Fibroblast of lung (primary cell): ENCODE measurements around the gene MYL12B. TPM values are rescaled to one million over a fixed set of nuclear protein-coding genes. Genes with fewer than 3 reads are reported as not detected.

Experiments
- DNase-seq, 2 donors: peaks; one replicate each; pipeline versions ENCODE4 v3.0.0 to v3.0.0-alpha.2; 2010; ENCODE audit warnings: low read depth in 2 of 2
- H2AFZ ChIP-seq: 2 replicates; pipeline ENCODE4 v1.5.1; 2012; ENCODE audit warnings: low read length, control low read depth, inconsistent platforms
- H3K27ac ChIP-seq: 2 replicates; pipeline ENCODE4 v1.5.1; 2011; ENCODE audit warnings: low read length, control low read depth; ENCODE audit not compliant: insufficient read depth
- H3K27me3 ChIP-seq: 2 replicates; pipeline ENCODE4 v1.5.1; 2011; ENCODE audit warnings: mild to moderate bottlenecking, low read length; ENCODE audit not compliant: control insufficient read depth, insufficient read depth
- H3K36me3 ChIP-seq: 2 replicates; pipeline ENCODE4 v1.5.1; 2011; ENCODE audit warnings: low read length; ENCODE audit not compliant: control insufficient read depth, insufficient read depth
- H3K4me1 ChIP-seq: 2 replicates; pipeline ENCODE4 v1.5.1; 2011; ENCODE audit warnings: low read length; ENCODE audit not compliant: control insufficient read depth, insufficient read depth; ENCODE audit errors: extremely low read depth
- H3K4me2 ChIP-seq: 2 replicates; pipeline ENCODE4 v1.5.1; 2011; ENCODE audit warnings: low read length, control low read depth; ENCODE audit not compliant: insufficient read depth; ENCODE audit errors: extremely low read depth
- H3K4me3 ChIP-seq, 4 experiments: fragments of 200-600 bp in 1 of 4; sonication (generic) in 1 of 4; replicated peaks in 1 of 4; 2 replicates each; pipeline ENCODE4 v1.5.1; 2011 to 2016; ENCODE audit warnings: low read length in 4 of 4, low read depth in 3 of 4, mild to moderate bottlenecking in 3 of 4, control low read depth in 2 of 4, inconsistent platforms in 1 of 4, mixed read lengths in 1 of 4; ENCODE audit not compliant: insufficient read depth in 1 of 4; ENCODE audit errors: control extremely low read depth in 1 of 4
- H3K79me2 ChIP-seq: 2 replicates; pipeline ENCODE4 v1.5.1; 2012; ENCODE audit warnings: mild to moderate bottlenecking, low read length, inconsistent platforms; ENCODE audit not compliant: control insufficient read depth, insufficient read depth
- H3K9ac ChIP-seq: 2 replicates; pipeline ENCODE4 v1.5.1; 2011; ENCODE audit warnings: mild to moderate bottlenecking, low read length, control low read depth; ENCODE audit not compliant: insufficient read depth
- H3K9me3 ChIP-seq: 2 replicates; pipeline ENCODE4 v1.5.1; 2012; ENCODE audit warnings: low read depth, low read length; ENCODE audit not compliant: control insufficient read depth, insufficient read depth
- H4K20me1 ChIP-seq: 2 replicates; pipeline ENCODE4 v1.5.1; 2011; ENCODE audit warnings: low read length; ENCODE audit not compliant: control insufficient read depth, insufficient read depth; ENCODE audit errors: extremely low read depth
- CTCF ChIP-seq, 2 donors: IDR thresholded peaks in 1 of 2; conservative IDR thresholded peaks in 1 of 2; 1 replicate in 1 of 2; 2 replicates in 1 of 2; pipeline ENCODE4 v1.5.1; 2011 to 2012; ENCODE audit warnings: low read length in 2 of 2, control low read depth in 1 of 2, inconsistent platforms in 1 of 2, low read depth in 1 of 2, mild to moderate bottlenecking in 1 of 2
- EZH2 ChIP-seq: IDR thresholded peaks from 2 replicates; pipeline ENCODE4 v1.5.1; 2012; ENCODE audit warnings: low read length, control low read depth, mild to moderate bottlenecking; ENCODE audit errors: missing control alignments
- polyA plus RNA-seq, 2 donors: library from polyadenylated mRNA; depleted of rRNA in 1 of 2; stranded (reverse) in 1 of 2; unstranded in 1 of 2; fragments of >200 nt; gene quantifications; 2 replicates each; pipeline ENCODE4 v1.2.1, GENCODE V29; 2011 to 2012; ENCODE audit warnings: missing spikeins in 1 of 2
- total RNA-seq: library from RNA; depleted of rRNA; stranded (reverse); fragments of >200 nt; gene quantifications from 2 replicates; pipeline ENCODE4 v1.2.1, GENCODE V29; 2014

Gene MYL12B
- total and polyA plus RNA-seq, 2 donors (not counting 1 experiment from before 2014, with no cell fraction given) = 473 to 1,122 TPM

GRCh38 chr18:3283253-3283863 lies 21.4 kb downstream of the MYL12B start:
- no peak overlapping the region for H3K4me2 ChIP-seq
- no peak overlapping the region for H3K27ac ChIP-seq
- no peaks in the 10 kb centered on the region for H3K9me3 ChIP-seq
- no peak overlapping the region for H3K4me3 ChIP-seq
- no peaks in the 10 kb centered on the region for H3K79me2 ChIP-seq
- no peak overlapping the region for H3K9ac ChIP-seq
- no peaks in the 10 kb centered on the region for H3K36me3 ChIP-seq
- no peak overlapping the region for H2AFZ ChIP-seq
- TF ChIP-seq CTCF (conservative IDR thresholded peaks at IDR 0.05 in 1 of 2, IDR thresholded peaks at IDR 0.05 in 1 of 2; ENCODE audit: low read depth in 1 of 2, low read length in 2 of 2) (no peak), EZH2 (no peak)
- DNase-seq = no peak
- no peaks in the 10 kb centered on the region for H3K4me1 ChIP-seq
- H3K27me3 ChIP-seq = no peaks in the 10 kb centered on the region
- H4K20me1 ChIP-seq = no peaks in the 10 kb centered on the region

- H3K9me3 ChIP-seq = no peaks in the 10 kb centered on the region
- no peaks in the 10 kb centered on the region for H4K20me1 ChIP-seq
- H3K4me3 ChIP-seq = no peak overlapping the region
- H3K9ac ChIP-seq = no peak overlapping the region
- H3K27me3 ChIP-seq = no peaks in the 10 kb centered on the region
- H3K79me2 ChIP-seq = no peaks in the 10 kb centered on the region
- H2AFZ ChIP-seq = no peak overlapping the region
- no peaks in the 10 kb centered on the region for H3K36me3 ChIP-seq
- no peak for TF ChIP-seq CTCF (conservative IDR thresholded peaks at IDR 0.05 in 1 of 2, IDR thresholded peaks at IDR 0.05 in 1 of 2; ENCODE audit: low read depth in 1 of 2, low read length in 2 of 2)
- no peak for TF ChIP-seq EZH2
- H3K4me1 ChIP-seq = no peaks in the 10 kb centered on the region
- no peak overlapping the region for H3K4me2 ChIP-seq
- H3K27ac ChIP-seq = no peak overlapping the region
- no peak for DNase-seq
Observed at GRCh38 chr18:3283908-3284307, 22.0 kb downstream of the MYL12B start.

GRCh38 chr18:3284501-3284900 lies 22.6 kb downstream of the MYL12B start:
- Histone ChIP-seq H3K4me1 (no peaks in the 10 kb centered on the region), H3K4me2 (no peak overlapping the region), H3K4me3 (no peak overlapping the region), H3K27me3 (no peaks in the 10 kb centered on the region), H2AFZ (no peak overlapping the region), H3K36me3 (no peaks in the 10 kb centered on the region), H3K9ac (no peak overlapping the region), H4K20me1 (no peaks in the 10 kb centered on the region), H3K9me3 (no peaks in the 10 kb centered on the region), H3K79me2 (no peaks in the 10 kb centered on the region), H3K27ac (no peak overlapping the region)
- no peak for DNase-seq
- TF ChIP-seq CTCF (conservative IDR thresholded peaks at IDR 0.05 in 1 of 2, IDR thresholded peaks at IDR 0.05 in 1 of 2; ENCODE audit: low read depth in 1 of 2, low read length in 2 of 2) = no peak
- TF ChIP-seq EZH2 = no peak
